Hepatocyte (in vitro differentiated cells): ENCODE results near the gene ALKBH4. TPM values are rescaled to one million over a fixed set of nuclear protein-coding genes. Genes with fewer than 3 reads are reported as not detected.
"Not testable (repeated sequence)": the region's sequence is repeated elsewhere in the genome, so short reads cannot be mapped to it uniquely, and the experiment has no call there.

ENCODE experiments used
- DNase-seq: peaks from one replicate; pipeline ENCODE4 v3.0.0-alpha.2; 2016; ENCODE audit warnings: low spot score
- H2AFZ ChIP-seq: fragments of 200-600 bp; sonication (generic); 2 replicates; pipeline ENCODE4 v1.6.0; 2016; ENCODE audit warnings: antibody characterized with exemption, mild to moderate bottlenecking
- H3K27ac ChIP-seq: fragments of 200-600 bp; sonication (generic); 2 replicates; pipeline ENCODE4 v1.5.1; 2016; ENCODE audit warnings: mild to moderate bottlenecking
- H3K27me3 ChIP-seq: fragments of 200-600 bp; sonication (generic); 2 replicates; pipeline ENCODE4 v1.6.1; 2016
- H3K36me3 ChIP-seq: fragments of 200-600 bp; sonication (generic); replicated peaks from 2 replicates; pipeline ENCODE4 v1.5.1; 2016; ENCODE audit warnings: low read depth; ENCODE audit not compliant: insufficient read depth
- H3K4me1 ChIP-seq: fragments of 200-600 bp; sonication (generic); 2 replicates; pipeline ENCODE4 v1.5.1; 2016; ENCODE audit warnings: mild to moderate bottlenecking, moderate library complexity; ENCODE audit not compliant: insufficient read depth
- H3K4me2 ChIP-seq: fragments of 200-600 bp; sonication (generic); 2 replicates; pipeline ENCODE4 v1.6.0; 2016
- H3K4me3 ChIP-seq: fragments of 200-600 bp; sonication (generic); 2 replicates; pipeline ENCODE4 v1.5.1; 2016; ENCODE audit warnings: mild to moderate bottlenecking
- H3K79me2 ChIP-seq: fragments of 200-600 bp; sonication (generic); 2 replicates; pipeline ENCODE4 v1.6.0; 2017; ENCODE audit warnings: mild to moderate bottlenecking
- H3K9me2 ChIP-seq: fragments of 200-600 bp; sonication (generic); replicated peaks from 2 replicates; pipeline ENCODE4 v1.6.0; 2017; ENCODE audit warnings: mild to moderate bottlenecking; ENCODE audit not compliant: insufficient read depth
- H3K9me3 ChIP-seq: fragments of 200-600 bp; sonication (generic); 2 replicates; pipeline ENCODE4 v1.5.1; 2016; ENCODE audit warnings: low read depth, mild to moderate bottlenecking
- H4K20me1 ChIP-seq: fragments of 200-600 bp; sonication (generic); 2 replicates; pipeline ENCODE4 v1.6.0; 2016; ENCODE audit warnings: mild to moderate bottlenecking; ENCODE audit not compliant: insufficient read depth, poor library complexity, severe bottlenecking
- EZH2 ChIP-seq: fragments of 200-600 bp; sonication (generic); IDR thresholded peaks from 2 replicates; pipeline ENCODE4 v1.6.1; 2016; ENCODE audit warnings: antibody characterized with exemption, mild to moderate bottlenecking, borderline replicate concordance
- EZH2phosphoT487 ChIP-seq: fragments of 200-600 bp; sonication (generic); IDR thresholded peaks from one replicate; pipeline ENCODE4 v1.6.1; 2018; ENCODE audit warnings: antibody characterized with exemption, mild to moderate bottlenecking, low read depth, moderate library complexity; ENCODE audit not compliant: unreplicated experiment, severe bottlenecking
- WGBS: methylation state at CpG from one replicate; pipeline ENCODE4 v1.1.6; 2016; ENCODE audit warnings: low lambda C conversion rate; ENCODE audit errors: missing lambda C conversion rate; 5-methylcytosine and 5-hydroxymethylcytosine counted together
- microRNA-seq: library from miRNA; unstranded; fragments of <30 nt; microRNA quantifications from one replicate; pipeline ENCODE4, GENCODE V29; 2017
- polyA plus RNA-seq: library from polyadenylated mRNA; unstranded; fragments of >200 nt; fragmentation: Nextera tagmentation; extraction: Ambion mirVana; gene quantifications from 2 replicates; pipeline ENCODE4 v1.2.1, GENCODE V29; 2016
- total RNA-seq: library from RNA; depleted of rRNA; stranded (reverse); fragments of >200 nt; gene quantifications from 2 replicates; pipeline ENCODE4 v1.2.3, GENCODE V29; 2014
- TF ChIP-seq, protein P1 (sequence below): fragments of 200-600 bp; sonication (generic); IDR thresholded peaks from 2 replicates; pipeline ENCODE4 v1.5.1; 2016; ENCODE audit warnings: antibody characterized with exemption, mild to moderate bottlenecking; ENCODE audit not compliant: poor library complexity

ALKBH4 gene
- total and polyA plus RNA-seq, 2 experiments from 2014 or later: 13.3 to 15.8 TPM

DNA sequence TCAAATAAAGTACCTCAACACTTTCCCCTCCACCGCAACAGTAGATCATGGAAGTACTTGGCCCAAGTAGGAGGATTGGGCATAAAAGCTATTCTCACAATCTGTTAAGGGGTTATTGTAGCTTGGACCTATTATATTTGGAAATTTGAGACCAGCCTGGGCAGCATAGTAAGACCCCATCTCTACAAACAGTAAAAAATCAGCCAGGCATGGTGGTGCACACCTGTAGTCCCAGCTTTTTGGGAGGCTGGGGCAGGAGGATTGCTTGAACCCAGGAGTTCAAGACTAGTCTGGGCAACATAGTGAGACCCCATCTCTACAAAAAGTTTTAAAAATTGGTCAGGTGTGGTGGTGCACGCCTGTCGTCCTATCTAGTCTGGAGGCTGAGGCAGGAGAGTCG, 55.3 kb downstream of the ALKBH4 start:
- H3K27ac ChIP-seq: no peak overlapping the region
- H4K20me1 ChIP-seq: no peaks in the 10 kb centered on the region
- no peaks in the 10 kb centered on the region for H3K27me3 ChIP-seq
- TF ChIP-seq, protein P1, sequence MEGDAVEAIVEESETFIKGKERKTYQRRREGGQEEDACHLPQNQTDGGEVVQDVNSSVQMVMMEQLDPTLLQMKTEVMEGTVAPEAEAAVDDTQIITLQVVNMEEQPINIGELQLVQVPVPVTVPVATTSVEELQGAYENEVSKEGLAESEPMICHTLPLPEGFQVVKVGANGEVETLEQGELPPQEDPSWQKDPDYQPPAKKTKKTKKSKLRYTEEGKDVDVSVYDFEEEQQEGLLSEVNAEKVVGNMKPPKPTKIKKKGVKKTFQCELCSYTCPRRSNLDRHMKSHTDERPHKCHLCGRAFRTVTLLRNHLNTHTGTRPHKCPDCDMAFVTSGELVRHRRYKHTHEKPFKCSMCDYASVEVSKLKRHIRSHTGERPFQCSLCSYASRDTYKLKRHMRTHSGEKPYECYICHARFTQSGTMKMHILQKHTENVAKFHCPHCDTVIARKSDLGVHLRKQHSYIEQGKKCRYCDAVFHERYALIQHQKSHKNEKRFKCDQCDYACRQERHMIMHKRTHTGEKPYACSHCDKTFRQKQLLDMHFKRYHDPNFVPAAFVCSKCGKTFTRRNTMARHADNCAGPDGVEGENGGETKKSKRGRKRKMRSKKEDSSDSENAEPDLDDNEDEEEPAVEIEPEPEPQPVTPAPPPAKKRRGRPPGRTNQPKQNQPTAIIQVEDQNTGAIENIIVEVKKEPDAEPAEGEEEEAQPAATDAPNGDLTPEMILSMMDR: no peak
- TF ChIP-seq EZH2phosphoT487 (no peak), EZH2 (no peak)
- no peaks in the 10 kb centered on the region for H3K9me2 ChIP-seq
- peaks cover 13% of the 10 kb centered on the region for H3K79me2 ChIP-seq
- no peaks in the 10 kb centered on the region for H3K9me3 ChIP-seq
- no peak overlapping the region for H3K4me3 ChIP-seq
- H3K36me3 ChIP-seq: no peaks in the 10 kb centered on the region
- H3K4me2 ChIP-seq: no peak overlapping the region
- WGBS: 95% methylated on average over 4 of the region's 4 CpGs
- DNase-seq: no peak
- no peak overlapping the region for H2AFZ ChIP-seq
- H3K4me1 ChIP-seq: no peaks in the 10 kb centered on the region

DNA sequence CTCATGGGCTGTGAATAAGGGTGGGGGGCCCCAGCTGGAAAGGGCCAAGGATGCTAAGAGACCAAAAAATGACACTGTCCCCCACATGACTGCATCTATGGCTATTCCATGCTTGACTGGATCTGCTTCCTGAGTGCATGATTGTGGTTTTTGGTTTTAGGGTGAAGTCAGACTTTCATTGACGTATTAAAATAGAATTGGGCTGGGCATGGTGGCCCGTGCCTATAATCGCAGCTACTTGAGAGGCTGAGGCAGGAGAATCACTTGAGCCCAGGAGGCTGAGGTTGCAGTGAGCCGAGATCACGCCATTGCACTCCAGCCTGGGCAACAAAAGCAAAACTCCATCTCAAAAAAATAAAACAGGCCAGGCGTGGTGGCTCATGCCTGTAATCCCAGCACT, 56.1 kb downstream of the ALKBH4 start:
- H4K20me1 ChIP-seq, H3K4me3 ChIP-seq, H3K9me2 ChIP-seq, DNase-seq, H3K27me3 ChIP-seq, H3K4me2 ChIP-seq, H3K27ac ChIP-seq, H3K4me1 ChIP-seq, H3K9me3 ChIP-seq, H3K36me3 ChIP-seq, H2AFZ ChIP-seq: not testable (repeated sequence)
- H3K79me2 ChIP-seq: peaks cover 13% of the 10 kb centered on the region
- WGBS: 100% methylated on average over 6 of the region's 6 CpGs

DNA sequence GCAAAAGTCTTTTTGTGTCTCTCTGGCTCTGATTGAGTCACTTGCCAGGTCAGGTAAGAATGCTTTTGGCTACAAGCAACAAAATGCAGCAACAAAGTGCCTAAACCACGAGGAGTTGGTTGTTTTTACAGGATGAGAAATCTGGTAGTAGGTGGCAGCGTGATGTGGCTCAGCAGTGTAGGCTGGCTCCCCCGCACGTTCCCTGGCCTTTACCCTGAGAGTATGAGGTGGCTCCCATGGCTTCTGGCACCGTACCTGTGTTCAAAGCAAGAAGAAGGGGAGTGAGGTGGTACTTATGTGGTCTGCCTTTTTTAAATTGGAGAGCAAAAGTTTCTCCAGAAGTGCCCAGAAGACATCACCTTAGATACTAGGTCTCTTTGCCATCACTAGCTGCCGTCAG, 56.8 kb downstream of the ALKBH4 start:
- H3K9me3 ChIP-seq: no peaks in the 10 kb centered on the region
- TF ChIP-seq EZH2phosphoT487: no peak
- TF ChIP-seq, protein P1: no peak
- no peak for TF ChIP-seq EZH2
- H3K27me3 ChIP-seq: no peaks in the 10 kb centered on the region
- H3K36me3 ChIP-seq: no peaks in the 10 kb centered on the region
- H3K79me2 ChIP-seq: peaks cover 12% of the 10 kb centered on the region
- no peak overlapping the region for H3K4me3 ChIP-seq
- no peak overlapping the region for H3K27ac ChIP-seq
- H3K9me2 ChIP-seq: no peaks in the 10 kb centered on the region
- 97% methylated on average over 6 of the region's 6 CpGs for WGBS
- H3K4me2 ChIP-seq: no peak overlapping the region
- H4K20me1 ChIP-seq: no peaks in the 10 kb centered on the region
- no peak overlapping the region for H2AFZ ChIP-seq
- no peaks in the 10 kb centered on the region for H3K4me1 ChIP-seq
- no peak for DNase-seq

Small RNA genes lying within 50 kb of the gene (microRNA-seq; reads per million reads assigned to microRNA genes)
- not detected for gene MIR4467
- 8.0 reads per million, percentile 20 among the genes with 10 or more reads in this experiment for gene MIR5090

Other genes with a start within 250 kb of the ALKBH4 start
- 3.2 and 3.8 TPM in 2 replicates for gene SH2B2, start 178.0 kb downstream of the ALKBH4 start, total RNA-seq
- 6.7 and 7.1 TPM in 2 replicates for gene SH2B2, start 178.0 kb downstream of the ALKBH4 start, polyA plus RNA-seq
- gene SPDYE6, start 108.4 kb downstream of the ALKBH4 start, total RNA-seq: not detected in 2 replicates
- 0.68 and 1.0 TPM in 2 replicates for gene SPDYE6, start 108.4 kb downstream of the ALKBH4 start, polyA plus RNA-seq
- gene PRKRIP1, start 68.5 kb downstream of the ALKBH4 start, total RNA-seq: 32.0 and 33.8 TPM in 2 replicates
- gene PRKRIP1, start 68.5 kb downstream of the ALKBH4 start, polyA plus RNA-seq: 44.6 and 61.6 TPM in 2 replicates
- 25.9 and 33.6 TPM in 2 replicates for gene ORAI2, start 31.3 kb downstream of the ALKBH4 start, total RNA-seq
- gene ORAI2, start 31.3 kb downstream of the ALKBH4 start, polyA plus RNA-seq: 32.3 and 41.9 TPM in 2 replicates
- gene LRWD1, start 121 bp upstream of the ALKBH4 start, total RNA-seq: 16.0 and 19.0 TPM in 2 replicates
- 17.8 and 18.3 TPM in 2 replicates for gene LRWD1, start 121 bp upstream of the ALKBH4 start, polyA plus RNA-seq
- 16.3 and 22.4 TPM in 2 replicates for gene POLR2J, start 14.1 kb upstream of the ALKBH4 start, total RNA-seq
- gene POLR2J, start 14.1 kb upstream of the ALKBH4 start, polyA plus RNA-seq: 77.4 and 83.2 TPM in 2 replicates
- 0.52 and 3.2 TPM in 2 replicates for gene RASA4B, start 52.9 kb upstream of the ALKBH4 start, total RNA-seq
- 7.3 and 9.3 TPM in 2 replicates for gene RASA4B, start 52.9 kb upstream of the ALKBH4 start, polyA plus RNA-seq
- gene UPK3BL2, start 78.8 kb upstream of the ALKBH4 start, total RNA-seq: 0.48 and 1.8 TPM in 2 replicates
- 9.6 and 13.6 TPM in 2 replicates for gene UPK3BL2, start 78.8 kb upstream of the ALKBH4 start, polyA plus RNA-seq
- not detected in 2 replicates for gene SPDYE2, start 86.4 kb upstream of the ALKBH4 start, total RNA-seq
- 2.4 and 3.7 TPM in 2 replicates for gene SPDYE2, start 86.4 kb upstream of the ALKBH4 start, polyA plus RNA-seq
- 4.7 and 6.4 TPM in 2 replicates for gene POLR2J3, start 107.7 kb upstream of the ALKBH4 start, total RNA-seq
- 53.8 and 70.3 TPM in 2 replicates for gene POLR2J3, start 107.7 kb upstream of the ALKBH4 start, polyA plus RNA-seq
- 10.5 and 13.6 TPM in 2 replicates for gene RASA4, start 151.9 kb upstream of the ALKBH4 start, total RNA-seq
- 13.7 and 16.2 TPM in 2 replicates for gene RASA4, start 151.9 kb upstream of the ALKBH4 start, polyA plus RNA-seq
- 20.3 and 31.7 TPM in 2 replicates for gene UPK3BL1, start 177.9 kb upstream of the ALKBH4 start, total RNA-seq
- gene UPK3BL1, start 177.9 kb upstream of the ALKBH4 start, polyA plus RNA-seq: 32.2 and 33.0 TPM in 2 replicates
- not detected in 2 replicates for gene SPDYE2B, start 185.5 kb upstream of the ALKBH4 start, total RNA-seq
- not detected in 2 replicates for gene SPDYE2B, start 185.5 kb upstream of the ALKBH4 start, polyA plus RNA-seq
- 1.6 TPM in 2 replicates for gene POLR2J2, start 206.8 kb upstream of the ALKBH4 start, total RNA-seq
- gene POLR2J2, start 206.8 kb upstream of the ALKBH4 start, polyA plus RNA-seq: 3.5 and 8.7 TPM in 2 replicates